ENCODE data around the gene PGBD1. TPM values are rescaled to one million over a fixed set of nuclear protein-coding genes. Genes with fewer than 3 reads are reported as not detected.
"Not testable (repeated sequence)": the region's sequence is repeated elsewhere in the genome, so short reads cannot be mapped to it uniquely, and the experiment has no call there.

The PGBD1 gene
- total and polyA plus RNA-seq, 4 donors = 0.74 to 3.7 (median 0.97) TPM

- no peaks in the 10 kb centered on the region for H3K27me3 ChIP-seq (ENCODE audit: control insufficient read depth in 4 of 4, insufficient read depth in 4 of 4, low read length in 3 of 4)
- H3K4me1 ChIP-seq (ENCODE audit: control insufficient read depth in 4 of 4, insufficient read depth in 4 of 4, low read length in 3 of 4) = no peaks in the 10 kb centered on the region
- no peak overlapping the region for H3K27ac ChIP-seq (ENCODE audit: low read depth in 1 of 2, low read length in 2 of 2)
- WGBS = 83% methylated on average over 3 of the region's 3 CpGs
- TF ChIP-seq NR2F2 (IDR thresholded peaks at IDR 0.05) = no peak
- no peak for TF ChIP-seq FOXA2 (IDR thresholded peaks at IDR 0.05)
- no peak for TF ChIP-seq JUND (IDR thresholded peaks at IDR 0.05)
- no peak for TF ChIP-seq ATF3 (IDR thresholded peaks at IDR 0.05)
- H3K36me3 ChIP-seq (ENCODE audit: control insufficient read depth in 4 of 4, insufficient read depth in 3 of 4, low read depth in 1 of 4, low read length in 3 of 4) = no peaks in the 10 kb centered on the region
- H3K4me3 ChIP-seq (ENCODE audit: low read depth in 1 of 3, low read length in 3 of 3) = no peak overlapping the region
- peaks cover 0 to 6% (median 4%) of the 10 kb centered on the region in 4 donors for H3K9me3 ChIP-seq (ENCODE audit: control insufficient read depth in 4 of 4, low read length in 3 of 4)
- DNase-seq (ENCODE audit: low spot score) = no peak
- no peak overlapping the region for H3K9ac ChIP-seq (ENCODE audit: low read depth in 1 of 2, low read length in 2 of 2)
These were observed 34.3 kb downstream of the PGBD1 start for GRCh38 chr6:28315628-28316027.

GRCh38 chr6:28317866-28318265 lies 36.5 kb downstream of the PGBD1 start:
- DNase-seq (ENCODE audit: low spot score); H3K9ac ChIP-seq (ENCODE audit: low read depth in 1 of 2, low read length in 2 of 2); H3K27ac ChIP-seq (ENCODE audit: low read depth in 1 of 2, low read length in 2 of 2); H3K4me1 ChIP-seq (ENCODE audit: control insufficient read depth in 4 of 4, insufficient read depth in 4 of 4, low read length in 3 of 4); H3K9me3 ChIP-seq (ENCODE audit: control insufficient read depth in 4 of 4, low read length in 3 of 4); H3K4me3 ChIP-seq (ENCODE audit: low read depth in 1 of 3, low read length in 3 of 3); H3K36me3 ChIP-seq (ENCODE audit: control insufficient read depth in 4 of 4, insufficient read depth in 3 of 4, low read depth in 1 of 4, low read length in 3 of 4); H3K27me3 ChIP-seq (ENCODE audit: control insufficient read depth in 4 of 4, insufficient read depth in 4 of 4, low read length in 3 of 4): not testable (repeated sequence)
- WGBS = 97% methylated on average over 8 of the region's 8 CpGs

- H3K9ac ChIP-seq (ENCODE audit: low read depth in 1 of 2, low read length in 2 of 2) = no peak overlapping the region
- 35% methylated on average over 3 of the region's 3 CpGs for WGBS
- DNase-seq (ENCODE audit: low spot score) = no peak
- TF ChIP-seq CTCF (IDR thresholded peaks at IDR 0.05; ENCODE audit: low read depth, low read length, missing input control) = no peak
- TF ChIP-seq RAD21 (IDR thresholded peaks at IDR 0.05) = no peak
- TF ChIP-seq EGR1 (IDR thresholded peaks at IDR 0.05; ENCODE audit: low read depth in 2 of 2) = no peak
- peak in 1 of 2 donors; percentile 72 for TF ChIP-seq RXRA (IDR thresholded peaks at IDR 0.05)
- TF ChIP-seq HNF4G (IDR thresholded peaks at IDR 0.05) = no peak
- peak; percentile 52 for TF ChIP-seq MAX (IDR thresholded peaks at IDR 0.05)
- peak in 1 of 2 donors; percentile 54 for TF ChIP-seq GABPA (IDR thresholded peaks at IDR 0.05 in 1 of 2, conservative IDR thresholded peaks at IDR 0.05 in 1 of 2)
- no peak for TF ChIP-seq FOXA1 (IDR thresholded peaks at IDR 0.05)
- no peak for TF ChIP-seq REST (IDR thresholded peaks at IDR 0.05)
- peak; percentile 30 for TF ChIP-seq YY1 (IDR thresholded peaks at IDR 0.05)
- TF ChIP-seq ZBTB33 (IDR thresholded peaks at IDR 0.05) = no peak
- TF ChIP-seq HNF4A (conservative IDR thresholded peaks at IDR 0.05) = peak in 1 of 2 donors; percentile 70
- no peak for TF ChIP-seq TAF1 (conservative IDR thresholded peaks at IDR 0.05)
- no peak for TF ChIP-seq SP1 (IDR thresholded peaks at IDR 0.05)
- TF ChIP-seq FOXA2 (IDR thresholded peaks at IDR 0.05) = peak; percentile 56
- TF ChIP-seq ATF3 (IDR thresholded peaks at IDR 0.05) = no peak
- TF ChIP-seq JUND (IDR thresholded peaks at IDR 0.05) = peak in 1 of 2 donors; percentile 55
- no peak for TF ChIP-seq NR2F2 (IDR thresholded peaks at IDR 0.05)
- H3K27ac ChIP-seq (ENCODE audit: low read depth in 1 of 2, low read length in 2 of 2) = no peak overlapping the region
- peaks cover 0 to 12% (median 6%) of the 10 kb centered on the region in 4 donors for H3K4me1 ChIP-seq (ENCODE audit: control insufficient read depth in 4 of 4, insufficient read depth in 4 of 4, low read length in 3 of 4)
- H3K27me3 ChIP-seq (ENCODE audit: control insufficient read depth in 4 of 4, insufficient read depth in 4 of 4, low read length in 3 of 4) = no peaks in the 10 kb centered on the region
- H3K36me3 ChIP-seq (ENCODE audit: control insufficient read depth in 4 of 4, insufficient read depth in 3 of 4, low read depth in 1 of 4, low read length in 3 of 4) = peaks cover 10 to 26% (median 21%) of the 10 kb centered on the region in 4 donors
- peaks cover 12 to 33% (median 24%) of the 10 kb centered on the region in 4 donors for H3K9me3 ChIP-seq (ENCODE audit: control insufficient read depth in 4 of 4, low read length in 3 of 4)
- H3K4me3 ChIP-seq (ENCODE audit: low read depth in 1 of 3, low read length in 3 of 3) = no peak overlapping the region
These were observed 41.3 kb downstream of the PGBD1 start for GRCh38 chr6:28322661-28323060.
